HG03432 (cell line): ENCODE results near the gene GLI2.
A peak's percentile ranks its signal among the peaks of the same experiment; 100 is the strongest.

Experiments
- ATAC-seq: cut with Tn5 transposase; IDR thresholded peaks from one replicate; pipeline ENCODE4 v1.9.1; 2021; ENCODE audit warnings: mild to moderate bottlenecking, moderate library complexity; ENCODE audit not compliant: unreplicated experiment

Gene GLI2

GRCh38 chr2:120735746-120736170 is at the start of gene GLI2:
Gene GLI2 (plus strand): TSS chr2:120735868. CDS start chr2:120797321, 61,453 bp downstream.
- peak; percentile 64 for ATAC-seq

- ATAC-seq, result no peak
These were observed 49.7 kb upstream of the GLI2 start for GRCh38 chr2:120685974-120686297.

- no peak for ATAC-seq
These were observed 49.0 kb upstream of the GLI2 start for GRCh38 chr2:120686511-120687168.

- ATAC-seq, result no peak
These were observed 48.5 kb upstream of the GLI2 start for GRCh38 chr2:120687210-120687609.

GRCh38 chr2:120690521-120690920 is 45.1 kb upstream of the GLI2 start:
- ATAC-seq, result no peak

- ATAC-seq, result no peak
These were observed 44.3 kb upstream of the GLI2 start for GRCh38 chr2:120691410-120691809.

GRCh38 chr2:120692691-120693090 is 43.0 kb upstream of the GLI2 start:
- no peak for ATAC-seq

- ATAC-seq, result no peak
These were observed 42.5 kb upstream of the GLI2 start for GRCh38 chr2:120693121-120693520.

GRCh38 chr2:120694034-120694433 is 41.6 kb upstream of the GLI2 start:
- no peak for ATAC-seq

- ATAC-seq, result no peak
These were observed 38.2 kb upstream of the GLI2 start for GRCh38 chr2:120697471-120697870.

GRCh38 chr2:120699292-120699691 is 36.4 kb upstream of the GLI2 start:
- no peak for ATAC-seq

- ATAC-seq, result no peak
These were observed 35.0 kb upstream of the GLI2 start for GRCh38 chr2:120700659-120701058.

GRCh38 chr2:120701096-120701495 is 34.6 kb upstream of the GLI2 start:
- no peak for ATAC-seq

GRCh38 chr2:120701499-120701898 is 34.2 kb upstream of the GLI2 start:
- ATAC-seq, result no peak

GRCh38 chr2:120702061-120702460 is 33.6 kb upstream of the GLI2 start:
- no peak for ATAC-seq

GRCh38 chr2:120702801-120703200 is 32.9 kb upstream of the GLI2 start:
- ATAC-seq, result no peak

GRCh38 chr2:120703330-120703994 is 32.2 kb upstream of the GLI2 start:
- ATAC-seq, result no peak

- ATAC-seq, result no peak
These were observed 31.0 kb upstream of the GLI2 start for GRCh38 chr2:120704696-120705095.

GRCh38 chr2:120707816-120708215 is 27.9 kb upstream of the GLI2 start:
- no peak for ATAC-seq

GRCh38 chr2:120708944-120709607 is 26.6 kb upstream of the GLI2 start:
- ATAC-seq, result no peak

GRCh38 chr2:120709608-120710041 is 26.0 kb upstream of the GLI2 start:
- no peak for ATAC-seq

GRCh38 chr2:120710256-120710655 is 25.4 kb upstream of the GLI2 start:
- no peak for ATAC-seq
